Hematopoietic multipotent progenitor cell treated with erythropoietin and hydrocortisone succinate and interleukin-3 and kit ligand, for 15 days (in vitro differentiated cells): Measurements from ENCODE around the gene COQ8A.

Experiments used
- DNase-seq: peaks from one replicate; pipeline ENCODE4 v3.0.0-alpha.2; 2015; ENCODE audit warnings: low spot score

COQ8A gene

DNA sequence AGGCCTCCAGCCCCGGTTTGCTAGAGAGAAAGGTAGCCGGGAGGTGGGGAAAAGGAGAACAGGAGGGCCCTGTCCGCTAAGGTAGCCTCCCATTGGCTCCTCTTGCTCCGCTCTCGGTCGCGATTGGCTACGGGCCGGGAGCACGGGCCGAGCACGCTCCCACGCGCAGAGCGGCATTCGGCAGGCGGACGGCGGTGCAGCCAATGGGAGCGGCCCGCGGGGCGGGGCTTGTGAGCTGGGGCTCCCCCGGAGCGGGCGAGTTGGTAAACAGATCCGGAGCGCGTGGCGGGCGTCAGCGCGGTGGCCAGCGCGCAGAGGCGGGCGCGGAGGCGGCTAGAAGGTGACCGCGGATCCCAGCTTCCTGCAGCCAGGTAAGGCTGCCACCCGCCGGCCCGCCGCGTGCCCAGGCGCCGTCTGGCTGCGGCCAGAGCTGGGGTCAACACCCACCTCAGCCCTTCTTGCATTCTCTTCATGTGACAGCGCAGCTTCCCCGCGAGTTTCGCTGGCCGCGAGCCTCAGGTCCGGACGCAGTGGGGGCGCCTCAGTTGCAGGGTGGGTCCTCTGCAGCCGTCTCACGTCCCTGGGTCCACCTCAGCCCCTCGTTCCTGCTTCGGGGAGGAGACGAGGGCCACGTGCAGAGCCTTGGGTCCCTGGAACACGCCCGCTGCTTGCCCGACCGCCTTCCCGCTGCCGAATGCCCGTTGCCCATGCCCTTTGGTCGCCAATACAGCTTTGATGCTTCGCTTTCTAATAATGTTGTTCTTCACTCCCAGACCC, at the start of gene COQ8A:
TSS of gene COQ8A (plus strand) at position 266 of the 777 bp plus-strand sequence. CDS start 21,092 bp downstream, outside the sequence.
- peak; percentile 99 for DNase-seq

DNA sequence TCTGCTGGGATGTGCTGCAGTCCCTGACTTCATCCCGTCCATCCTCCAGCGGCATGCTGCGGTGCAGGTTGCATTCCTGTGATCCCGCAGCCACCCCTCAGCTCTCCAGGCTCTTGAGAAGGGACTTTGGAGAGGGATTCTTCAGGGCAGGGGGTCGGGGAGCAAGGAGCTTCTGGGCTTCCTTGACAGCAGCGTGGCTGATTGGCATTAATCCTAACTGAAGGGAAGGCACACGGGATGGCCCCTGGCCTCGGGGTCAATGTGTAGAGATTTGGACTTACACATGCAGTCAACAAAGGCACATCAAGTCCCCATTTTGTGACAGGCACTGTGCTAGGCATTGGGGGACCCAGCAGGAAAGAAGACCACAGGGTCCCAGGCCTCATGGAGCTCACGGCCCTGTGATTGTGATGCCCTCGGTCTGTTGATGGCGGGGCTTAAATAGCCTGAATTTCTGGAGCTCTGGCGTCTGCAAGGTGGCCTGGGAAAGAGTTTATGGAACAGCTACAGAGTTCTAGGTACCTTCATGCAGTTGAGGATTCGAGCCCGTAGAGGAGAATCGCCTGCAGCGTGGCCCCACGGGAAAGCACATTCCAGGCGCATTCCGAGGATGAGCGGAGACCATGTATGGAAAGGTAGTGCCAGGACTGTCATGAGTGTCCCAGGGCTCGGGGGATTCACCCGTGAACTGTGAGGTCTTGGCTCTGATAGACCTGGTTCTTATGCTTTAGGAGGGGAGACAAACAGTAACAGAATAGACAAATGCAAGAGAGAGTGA, 49.6 kb upstream of the COQ8A start:
- no peak for DNase-seq

- DNase-seq = no peak
Observed at GRCh38 chr1:226891346-226891745, 48.7 kb upstream of the COQ8A start.

GRCh38 chr1:226891846-226892523, 48.1 kb upstream of the COQ8A start:
- no peak for DNase-seq

GRCh38 chr1:226892524-226892875, 47.6 kb upstream of the COQ8A start:
- DNase-seq = no peak

DNA sequence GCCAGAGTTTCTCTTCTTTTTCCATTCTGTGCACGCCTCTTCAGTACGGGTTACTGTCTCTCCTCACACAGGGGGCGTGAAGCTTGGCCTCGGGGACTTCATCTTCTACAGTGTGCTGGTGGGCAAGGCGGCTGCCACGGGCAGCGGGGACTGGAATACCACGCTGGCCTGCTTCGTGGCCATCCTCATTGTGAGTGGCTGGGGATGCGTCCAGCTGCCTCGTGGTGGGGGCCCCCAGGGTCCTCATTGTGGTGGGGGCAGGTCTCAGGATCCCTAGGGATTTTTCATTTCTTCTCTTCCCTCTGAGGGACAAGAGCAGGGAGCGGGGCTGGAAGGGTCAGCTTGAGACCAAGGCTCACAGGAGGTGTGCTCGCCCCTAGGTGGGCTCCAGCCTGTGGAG, 46.2 kb upstream of the COQ8A start:
- no peak for DNase-seq

- no peak for DNase-seq
Observed at GRCh38 chr1:226894826-226895225, 45.3 kb upstream of the COQ8A start.

GRCh38 chr1:226895644-226896043, 44.5 kb upstream of the COQ8A start:
- no peak for DNase-seq

- DNase-seq = no peak
Observed at GRCh38 chr1:226898246-226898645, 41.8 kb upstream of the COQ8A start.

DNA sequence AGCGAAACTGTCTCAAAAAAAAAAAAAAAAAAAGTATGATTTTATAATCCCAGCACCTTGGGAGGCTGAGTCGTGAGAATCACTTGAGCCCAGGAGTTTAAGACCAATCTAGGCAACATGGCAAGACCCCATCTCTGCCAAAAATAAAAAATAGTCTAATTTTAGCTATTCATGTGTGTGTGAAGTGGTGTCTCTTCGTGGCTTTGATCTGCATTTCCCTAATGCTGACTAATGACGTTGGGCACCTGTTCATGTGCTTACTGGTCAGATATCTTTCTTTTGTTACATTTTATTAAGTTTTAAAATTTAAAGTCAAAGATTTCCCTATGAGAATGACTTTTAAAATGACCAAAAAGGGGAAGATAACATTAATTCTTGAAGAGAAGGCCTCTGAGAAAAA, 38.7 kb upstream of the COQ8A start:
- DNase-seq = no peak

- no peak for DNase-seq
Observed at GRCh38 chr1:226902601-226903000, 37.5 kb upstream of the COQ8A start.

DNA sequence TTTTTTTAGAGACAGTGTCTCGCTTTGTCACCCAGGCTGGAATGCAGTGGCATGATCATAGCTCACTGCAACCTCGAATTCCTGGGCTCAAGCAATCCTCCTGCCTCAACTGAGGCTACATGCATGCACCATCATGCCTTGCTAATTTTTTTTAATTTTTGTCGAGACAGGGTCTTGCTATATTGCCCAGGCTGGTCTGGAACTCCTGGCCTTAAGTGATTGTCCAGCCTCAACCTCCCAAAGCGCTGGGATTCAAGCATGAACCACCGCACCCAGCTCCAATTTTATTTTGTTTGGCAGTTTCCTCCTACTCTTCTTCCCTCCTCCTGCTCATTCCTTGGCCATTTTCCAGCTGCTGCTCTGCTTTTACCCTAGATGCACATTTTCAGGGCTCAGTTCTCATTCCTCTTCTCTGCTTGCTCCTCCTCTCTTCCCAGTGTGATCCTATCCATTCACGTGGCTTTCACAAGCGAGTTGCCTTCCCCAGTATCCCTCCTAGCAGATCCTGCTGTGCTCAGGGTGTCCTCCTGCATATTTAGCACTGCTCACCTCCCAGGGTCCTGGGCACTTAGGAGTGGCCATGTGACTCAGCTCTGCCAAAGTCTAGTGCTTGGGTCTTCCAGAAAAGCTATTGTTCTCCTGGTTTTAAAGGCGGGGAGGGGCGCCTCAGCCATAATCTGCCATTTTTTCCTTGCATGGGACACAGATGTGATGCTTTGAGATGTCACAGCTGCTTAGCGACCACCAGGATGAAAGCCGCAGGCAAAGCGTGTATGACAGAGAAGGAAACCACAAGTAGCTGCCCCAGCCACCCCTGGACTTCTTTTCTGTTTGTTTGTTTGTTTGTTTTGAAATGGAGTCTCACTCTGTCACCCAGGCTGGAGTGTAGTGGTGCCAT, 36.0 kb upstream of the COQ8A start:
- no peak for DNase-seq

DNA sequence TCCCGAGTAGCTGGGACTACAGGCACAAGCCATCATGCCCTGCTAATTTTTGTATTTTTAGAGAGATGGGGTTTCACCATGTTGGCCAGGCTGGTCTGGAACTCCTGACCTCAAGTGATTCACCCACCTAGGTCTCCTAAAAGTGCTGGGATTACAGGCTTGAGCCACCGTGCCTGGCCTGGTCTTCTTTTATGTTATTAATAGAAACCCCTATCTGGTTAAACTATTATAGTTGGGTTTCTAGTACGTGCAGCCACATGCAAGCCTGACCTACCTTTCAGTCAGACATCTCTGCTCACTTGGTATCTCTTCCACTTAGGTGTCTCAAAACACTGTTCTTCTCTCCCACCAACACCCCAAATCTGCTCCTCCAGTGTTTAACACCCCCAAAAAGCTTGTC, 35.3 kb upstream of the COQ8A start:
- DNase-seq = no peak

GRCh38 chr1:226908419-226908818, 31.7 kb upstream of the COQ8A start:
- no peak for DNase-seq

DNA sequence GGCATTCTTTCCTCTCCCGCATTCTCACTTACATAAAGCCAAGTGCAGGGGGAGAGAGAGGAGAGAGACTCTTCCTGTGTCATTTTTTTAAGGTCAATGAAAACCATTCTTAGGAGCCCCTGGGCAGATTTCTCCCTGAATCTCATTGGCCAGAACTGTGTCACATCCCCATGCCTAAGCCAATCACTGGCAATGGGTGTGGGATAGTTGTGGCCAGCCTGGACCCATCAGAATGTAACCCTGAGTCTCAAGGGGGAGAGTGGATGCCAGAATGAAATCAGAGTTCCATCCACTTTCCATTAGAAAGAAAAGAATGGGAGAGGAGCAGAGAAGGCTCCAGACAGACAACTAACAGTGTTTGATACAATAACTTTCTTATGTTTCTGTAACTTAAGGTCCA, 31.2 kb upstream of the COQ8A start:
- no peak for DNase-seq

DNA sequence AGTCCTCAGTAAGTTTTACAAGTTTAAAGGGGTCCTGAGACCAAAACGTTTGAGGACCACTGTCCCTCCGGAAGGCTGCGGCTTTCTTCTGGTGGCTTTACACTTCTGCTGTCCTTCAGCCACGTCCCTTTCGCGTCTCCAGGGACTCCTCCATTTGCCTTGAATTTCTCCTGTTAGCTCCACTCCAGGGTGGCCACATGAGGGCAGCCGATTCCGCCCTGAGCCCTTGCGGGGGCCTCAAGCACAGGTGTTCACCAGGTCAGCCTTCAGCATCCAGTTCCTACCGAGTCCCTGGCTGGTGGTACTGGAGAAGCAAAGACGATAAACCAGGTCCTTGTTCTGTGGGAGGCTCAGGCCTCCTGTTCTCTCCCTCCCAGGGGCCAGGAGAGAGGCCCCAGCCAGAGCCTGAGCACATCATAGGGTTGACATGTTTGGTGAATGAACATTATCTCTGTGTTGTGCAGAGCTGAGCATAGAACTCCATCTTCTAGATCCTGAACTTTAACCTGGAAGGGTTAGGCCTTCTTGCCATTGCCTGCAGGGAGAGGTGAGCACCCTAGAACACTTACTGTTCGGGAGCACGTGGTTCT, 27.4 kb upstream of the COQ8A start:
- peak; percentile 43 for DNase-seq

DNA sequence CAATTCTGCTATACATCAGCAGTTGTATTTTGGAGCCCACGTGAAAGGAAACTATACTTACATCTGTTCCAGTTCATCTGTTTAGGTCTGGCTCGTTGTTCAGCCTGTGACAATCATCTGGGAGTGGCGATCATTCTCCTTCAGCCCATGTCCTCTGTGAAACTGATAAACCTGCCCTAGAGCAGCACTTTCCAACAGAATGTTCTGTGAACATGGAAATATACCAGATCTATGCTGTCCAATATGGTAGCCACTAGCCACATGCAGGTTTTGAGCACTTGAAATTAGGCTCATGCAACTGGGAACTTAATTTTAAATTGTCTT, 24.5 kb upstream of the COQ8A start:
- DNase-seq = no peak

DNA sequence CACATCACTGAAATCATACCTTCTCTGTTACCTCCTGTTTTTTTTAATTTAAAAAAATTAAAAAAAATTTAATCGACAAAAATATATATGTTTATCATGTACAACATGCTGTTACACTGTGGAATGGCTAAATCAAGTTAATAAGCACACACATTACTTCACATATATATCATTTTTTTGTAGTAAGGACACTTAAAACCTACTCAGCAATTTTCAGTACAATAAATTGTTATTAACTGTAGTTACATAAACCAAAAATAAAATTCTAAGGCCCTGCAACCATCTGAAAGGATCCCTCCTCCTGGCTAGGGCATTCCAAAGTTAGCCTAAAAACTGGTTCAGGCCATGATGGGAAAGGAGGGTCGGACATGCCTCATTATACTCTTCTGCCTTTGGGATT, 23.6 kb upstream of the COQ8A start:
- no peak for DNase-seq

DNA sequence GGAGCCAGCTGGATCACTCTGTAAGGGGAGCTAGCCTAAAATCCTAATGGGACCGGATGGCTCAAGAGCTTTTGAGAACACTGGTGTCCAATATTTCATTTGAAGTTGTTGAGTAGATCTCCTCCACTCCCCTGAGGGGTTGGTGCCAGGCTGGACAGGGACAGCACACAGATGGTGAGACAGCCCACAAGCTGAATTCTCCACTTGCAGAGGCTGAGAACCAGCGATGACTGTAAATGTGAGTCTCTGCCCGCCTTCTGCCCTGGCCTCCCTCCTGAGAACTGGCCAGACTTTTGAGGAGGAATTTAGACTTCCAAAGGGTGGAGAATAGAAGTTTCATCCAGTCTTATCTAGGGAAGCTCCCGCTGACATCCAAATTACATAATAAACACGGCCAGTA, 20.5 kb upstream of the COQ8A start:
- DNase-seq = no peak

DNA sequence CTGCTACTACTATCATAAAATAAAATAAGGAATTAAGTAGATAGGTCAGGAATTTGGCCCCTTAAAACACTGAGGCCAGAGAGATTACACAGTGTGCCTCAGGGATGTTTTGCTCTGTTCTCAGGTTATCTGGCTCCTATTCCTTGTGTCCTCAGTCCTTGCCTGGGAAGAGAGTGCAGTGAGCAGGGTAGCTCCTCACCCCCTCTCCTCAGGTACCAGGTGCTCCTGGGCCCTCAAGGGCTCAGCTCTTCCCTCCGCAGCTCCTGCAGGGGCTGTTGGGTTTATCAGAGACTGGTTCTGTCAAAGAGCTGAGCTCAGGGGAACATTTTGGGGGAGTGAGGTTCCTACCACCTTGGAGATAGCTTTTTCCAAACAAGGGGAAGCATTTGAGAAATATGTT, 20.1 kb upstream of the COQ8A start:
- no peak for DNase-seq

DNA sequence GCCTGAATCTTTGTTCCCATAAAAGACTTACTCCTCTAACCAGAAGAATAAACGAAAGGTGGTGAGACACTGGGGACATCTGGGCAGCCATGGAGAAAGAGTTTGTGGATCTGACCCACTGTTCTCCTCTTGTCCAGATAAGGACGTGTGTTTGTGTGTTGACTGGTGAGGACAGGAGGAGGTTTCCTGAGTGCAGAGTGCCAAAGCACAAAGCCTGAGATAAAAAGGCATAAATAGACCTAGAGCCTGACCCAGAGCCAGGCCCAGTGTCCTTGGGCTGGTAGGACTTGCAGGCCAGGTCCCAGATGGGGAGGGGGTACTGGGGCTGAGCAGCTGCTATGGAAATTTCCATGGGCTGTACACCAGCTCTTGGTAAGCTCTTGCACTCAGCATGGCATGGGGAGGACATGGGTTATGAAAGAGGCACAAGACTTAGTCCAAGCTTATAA, 19.6 kb upstream of the COQ8A start:
- no peak for DNase-seq

- no peak for DNase-seq
Observed at GRCh38 chr1:226921504-226921903, 18.6 kb upstream of the COQ8A start.
